GM12878 (cell line): Measurements from ENCODE around the gene PGAP3. TPM values are rescaled to one million over a fixed set of nuclear protein-coding genes. Genes with fewer than 3 reads are reported as not detected.

ENCODE experiments used
- ATAC-seq: fragments of 200-7000 bp; cut with Tn5 transposase; 3 replicates; pipeline ENCODE4 v1.9.1; 2020; ENCODE audit warnings: mild to moderate bottlenecking, moderate library complexity
- BruUV-seq: library from RNA; stranded (reverse); fragments of 400-500 nt; replicated peaks from 2 replicates; lab custom pipeline; 2021; lab: Mats Ljungman, UMichigan
- CTCF ChIA-PET: fragments of 300-600 bp; sonication (Branson Sonifier 250); formaldehyde crosslinking; extraction: SDS; loops from one replicate; lab custom pipeline; 2021; ENCODE audit warnings: inconsistent platforms; lab: Yijun Ruan, JAX
- POLR2A ChIA-PET: fragments of 350-600 bp; formaldehyde crosslinking; extraction: SDS; loops from one replicate; lab custom pipeline; 2021; ENCODE audit warnings: inconsistent platforms; lab: Charles Lee
- RAD21 ChIA-PET: fragments of 300-600 bp; sonication (Branson Sonifier 250); formaldehyde crosslinking; loops from one replicate; lab custom pipeline; 2023; ENCODE audit warnings: antibody characterized with exemption; ENCODE audit not compliant: unreplicated experiment; lab: Charles Lee
- SMC1A ChIA-PET: fragments of 300-600 bp; sonication (Branson Sonifier 250); formaldehyde crosslinking; loops from one replicate; lab custom pipeline; 2023; ENCODE audit not compliant: unreplicated experiment, uncharacterized antibody; lab: Charles Lee
- DNase-seq: peaks from one replicate; pipeline ENCODE4 v3.0.0-alpha.2; 2011; ENCODE audit warnings: low read depth, low spot score
- FAIRE-seq: peaks from 3 replicates; lab custom pipeline; 2011; peaks lifted over from hg19 to GRCh38; lab: Jason Lieb, UNC
- H2AFZ ChIP-seq: 2 replicates; pipeline ENCODE4 v1.6.0; 2011; ENCODE audit warnings: low read depth, low read length, control low read depth; ENCODE audit not compliant: control insufficient read depth
- H3K27ac ChIP-seq: 2 replicates; pipeline ENCODE4 v1.5.1; 2011; ENCODE audit warnings: control low read depth; ENCODE audit not compliant: control insufficient read depth, insufficient read depth
- H3K27me3 ChIP-seq, 2 experiments: replicated peaks in 1 of 2; 2 replicates each; pipeline versions ENCODE4 v1.6.0 to v1.6.1; 2011; ENCODE audit warnings: low read length in 1 of 2; ENCODE audit not compliant: control insufficient read depth in 2 of 2, insufficient read depth in 2 of 2
- H3K36me3 ChIP-seq, 2 experiments: 2 replicates each; pipeline ENCODE4 v1.5.1; 2011; ENCODE audit warnings: low read length in 1 of 2; ENCODE audit not compliant: control insufficient read depth in 2 of 2, insufficient read depth in 2 of 2
- H3K4me1 ChIP-seq: 2 replicates; pipeline ENCODE4 v1.6.1; 2011; ENCODE audit warnings: mild to moderate bottlenecking, low read length, moderate library complexity, mixed read lengths; ENCODE audit not compliant: control insufficient read depth, insufficient read depth
- H3K4me2 ChIP-seq: 2 replicates; pipeline ENCODE4 v1.6.0; 2011; ENCODE audit warnings: control low read depth; ENCODE audit not compliant: control insufficient read depth, insufficient read depth
- H3K4me3 ChIP-seq: fragments of 200-600 bp; sonication (generic); 2 replicates; pipeline ENCODE4 v1.5.1; 2016
- H3K79me2 ChIP-seq: 2 replicates; pipeline ENCODE4 v1.6.0; 2011; ENCODE audit warnings: low read length; ENCODE audit not compliant: control insufficient read depth, insufficient read depth
- H3K9ac ChIP-seq: 2 replicates; pipeline ENCODE4 v1.8.0; 2011; ENCODE audit warnings: low read length, control low read depth, mixed read lengths; ENCODE audit not compliant: control insufficient read depth, insufficient read depth
- H3K9me3 ChIP-seq: replicated peaks from 3 replicates; pipeline ENCODE4 v1.5.1; 2011; ENCODE audit warnings: mild to moderate bottlenecking, low read length; ENCODE audit not compliant: control insufficient read depth, insufficient read depth
- H4K20me1 ChIP-seq: 2 replicates; pipeline ENCODE4 v1.6.0; 2011; ENCODE audit not compliant: control insufficient read depth, insufficient read depth
- EED ChIP-seq: sonication (generic); IDR thresholded peaks from 2 replicates; pipeline ENCODE4 v1.6.1; 2016; ENCODE audit warnings: antibody characterized with exemption, low read depth
- EGR1 ChIP-seq, 2 experiments: IDR thresholded peaks; 1 replicate in 1 of 2; 2 replicates in 1 of 2; pipeline ENCODE4 v1.6.1; 2011 to 2012; ENCODE audit warnings: low read depth in 2 of 2, low read length in 2 of 2, borderline replicate concordance in 1 of 2, mild to moderate bottlenecking in 1 of 2, moderate library complexity in 1 of 2
- ETV6 ChIP-seq, 2 experiments: fragments of 450-650 bp in 1 of 2; IDR thresholded peaks in 1 of 2; conservative IDR thresholded peaks in 1 of 2; 2 replicates each; pipeline ENCODE4 v1.6.1; 2014; ENCODE audit warnings: antibody characterized with exemption in 1 of 2, borderline replicate concordance in 1 of 2, low read depth in 1 of 2, mild to moderate bottlenecking in 1 of 2, moderate library complexity in 1 of 2
- FOXM1 ChIP-seq: IDR thresholded peaks from 2 replicates; pipeline ENCODE4 v1.6.1; 2012; ENCODE audit warnings: low read depth, mild to moderate bottlenecking, inconsistent platforms, low read length, moderate library complexity
- GABPA ChIP-seq: IDR thresholded peaks from 2 replicates; pipeline ENCODE4 v1.6.1; 2014; ENCODE audit warnings: antibody characterized with exemption, low read depth, mild to moderate bottlenecking, inconsistent platforms
- GATAD2B ChIP-seq: fragments of 450-650 bp; conservative IDR thresholded peaks from 2 replicates; pipeline ENCODE4 v1.6.1; 2017; ENCODE audit warnings: low read depth, mild to moderate bottlenecking, moderate library complexity
- IKZF1 ChIP-seq: fragments of 450-650 bp; conservative IDR thresholded peaks from 2 replicates; pipeline ENCODE4 v1.6.1; 2017; ENCODE audit warnings: antibody characterized with exemption, mild to moderate bottlenecking
- MXI1 ChIP-seq: fragments of 150-350 bp; IDR thresholded peaks from 2 replicates; pipeline ENCODE4 v1.6.1; 2011; ENCODE audit warnings: low read depth, mild to moderate bottlenecking, inconsistent platforms, low read length, improper control_type of control experiment
- SP1 ChIP-seq: IDR thresholded peaks from one replicate; pipeline ENCODE4 v1.6.1; 2011; ENCODE audit warnings: low read depth, low read length
- ZZZ3 ChIP-seq: IDR thresholded peaks from 2 replicates; pipeline ENCODE4 v1.6.1; 2011; ENCODE audit warnings: low read depth; ENCODE audit not compliant: control insufficient read depth, insufficient read length
- WGBS: methylation state at CpG from one replicate; pipeline ENCODE4 v1.1.6; 2016; ENCODE audit warnings: low lambda C conversion rate; ENCODE audit not compliant: insufficient replicate concordance, insufficient coverage; ENCODE audit errors: missing lambda C conversion rate; 5-methylcytosine and 5-hydroxymethylcytosine counted together
- in situ Hi-C: fragments of 300-500 bp; cut with MboI; formaldehyde crosslinking; loops from 9 replicates; pipeline ENCODE4 v1.14.3; 2018; ENCODE audit warnings: mixed read lengths
- intact Hi-C: fragments of 100-400 bp; cut with micrococcal nuclease; formaldehyde crosslinking; loops from one replicate; pipeline ENCODE4 v1.14.2; 2022; ENCODE audit not compliant: unreplicated experiment
- polyA plus RNA-seq, 11 experiments: library from polyadenylated mRNA; depleted of rRNA in 4 of 11; unstranded in 6 of 11; stranded (reverse) in 5 of 11; fragments of >200 nt; fragmentation: Nextera tagmentation in 4 of 11; fragmentation: Illumina TruSeq in 1 of 11; extraction: Ambion mirVana in 4 of 11; extraction: Trizol in 1 of 11; gene quantifications; 1 replicate in 1 of 11; 2 replicates in 10 of 11; pipeline versions ENCODE4 v1.2.1 to v1.2.3, GENCODE V29; 2011 to 2016; ENCODE audit warnings: inconsistent platforms in 2 of 11, missing spikeins in 2 of 11, low read depth in 1 of 11
- total RNA-seq, 4 experiments: library from RNA; depleted of rRNA in 3 of 4; stranded (reverse); fragments of >200 nt in 3 of 4; fragmentation: Illumina TruSeq in 1 of 4; extraction: Trizol in 1 of 4; gene quantifications; 2 replicates each; pipeline versions ENCODE4 v1.2.1 to v1.2.3, GENCODE V29; 2013 to 2021
- TF ChIP-seq, protein P1 (sequence below): fragments of 450-650 bp; formaldehyde crosslinking; IDR thresholded peaks from 2 replicates; pipeline ENCODE4 v1.5.0; 2022; ENCODE audit warnings: mild to moderate bottlenecking, missing genetic modification characterization
- TF ChIP-seq, protein P2 (sequence below): fragments of 450-650 bp; IDR thresholded peaks from 2 replicates; pipeline ENCODE4 v1.6.1; 2017; ENCODE audit warnings: antibody characterized with exemption, mild to moderate bottlenecking, moderate library complexity
- TF ChIP-seq, protein P3 (sequence below), 3 experiments: IDR thresholded peaks in 2 of 3; conservative IDR thresholded peaks in 1 of 3; 2 replicates each; pipeline ENCODE4 v1.5.1; 2011; ENCODE audit warnings: low read depth in 3 of 3, low read length in 3 of 3, mild to moderate bottlenecking in 3 of 3, control low read depth in 2 of 3, moderate library complexity in 2 of 3, inconsistent platforms in 1 of 3, mixed read lengths in 1 of 3; ENCODE audit not compliant: control insufficient read depth in 2 of 3, insufficient read depth in 1 of 3; ENCODE audit errors: extremely low read depth in 1 of 3

The PGAP3 gene
- total and polyA plus RNA-seq, 10 of the 15 experiments (the other 5 are each of a cell fraction or from before 2014, with no cell fraction given), result 0.21 to 10.0 (median 5.3) TPM

DNA sequence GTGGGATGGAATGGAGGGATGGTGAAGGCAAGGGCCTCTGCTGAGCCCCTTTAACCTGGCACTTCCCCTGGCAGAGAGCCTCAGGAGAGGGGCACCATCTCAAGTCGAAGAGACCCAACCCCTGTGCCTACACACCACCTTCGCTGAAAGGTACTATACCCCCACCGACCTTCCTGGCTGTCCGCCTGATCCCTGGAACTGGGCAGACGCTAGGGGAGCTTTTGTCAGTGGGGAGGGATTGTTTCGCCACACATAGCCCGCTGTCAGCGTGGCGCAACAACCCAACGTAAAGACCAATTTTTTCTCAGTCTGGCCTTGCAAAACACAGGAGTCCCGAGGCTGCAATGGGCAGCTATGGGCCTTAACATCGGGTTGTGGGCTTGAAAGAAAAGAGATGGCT is 58.0 kb downstream of the PGAP3 start (continued):
- TF ChIP-seq ZZZ3 (no peak), ETV6 (conservative IDR thresholded peaks at IDR 0.05 in 1 of 2, IDR thresholded peaks at IDR 0.05 in 1 of 2; ENCODE audit: borderline replicate concordance in 1 of 2, low read depth in 1 of 2) (no peak), EED (no peak)
- TF ChIP-seq, protein P1, sequence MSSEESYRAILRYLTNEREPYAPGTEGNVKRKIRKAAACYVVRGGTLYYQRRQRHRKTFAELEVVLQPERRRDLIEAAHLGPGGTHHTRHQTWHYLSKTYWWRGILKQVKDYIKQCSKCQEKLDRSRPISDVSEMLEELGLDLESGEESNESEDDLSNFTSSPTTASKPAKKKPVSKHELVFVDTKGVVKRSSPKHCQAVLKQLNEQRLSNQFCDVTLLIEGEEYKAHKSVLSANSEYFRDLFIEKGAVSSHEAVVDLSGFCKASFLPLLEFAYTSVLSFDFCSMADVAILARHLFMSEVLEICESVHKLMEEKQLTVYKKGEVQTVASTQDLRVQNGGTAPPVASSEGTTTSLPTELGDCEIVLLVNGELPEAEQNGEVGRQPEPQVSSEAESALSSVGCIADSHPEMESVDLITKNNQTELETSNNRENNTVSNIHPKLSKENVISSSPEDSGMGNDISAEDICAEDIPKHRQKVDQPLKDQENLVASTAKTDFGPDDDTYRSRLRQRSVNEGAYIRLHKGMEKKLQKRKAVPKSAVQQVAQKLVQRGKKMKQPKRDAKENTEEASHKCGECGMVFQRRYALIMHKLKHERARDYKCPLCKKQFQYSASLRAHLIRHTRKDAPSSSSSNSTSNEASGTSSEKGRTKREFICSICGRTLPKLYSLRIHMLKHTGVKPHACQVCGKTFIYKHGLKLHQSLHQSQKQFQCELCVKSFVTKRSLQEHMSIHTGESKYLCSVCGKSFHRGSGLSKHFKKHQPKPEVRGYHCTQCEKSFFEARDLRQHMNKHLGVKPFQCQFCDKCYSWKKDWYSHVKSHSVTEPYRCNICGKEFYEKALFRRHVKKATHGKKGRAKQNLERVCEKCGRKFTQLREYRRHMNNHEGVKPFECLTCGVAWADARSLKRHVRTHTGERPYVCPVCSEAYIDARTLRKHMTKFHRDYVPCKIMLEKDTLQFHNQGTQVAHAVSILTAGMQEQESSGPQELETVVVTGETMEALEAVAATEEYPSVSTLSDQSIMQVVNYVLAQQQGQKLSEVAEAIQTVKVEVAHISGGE (CRISPR knock-in tag), result no peak

DNA sequence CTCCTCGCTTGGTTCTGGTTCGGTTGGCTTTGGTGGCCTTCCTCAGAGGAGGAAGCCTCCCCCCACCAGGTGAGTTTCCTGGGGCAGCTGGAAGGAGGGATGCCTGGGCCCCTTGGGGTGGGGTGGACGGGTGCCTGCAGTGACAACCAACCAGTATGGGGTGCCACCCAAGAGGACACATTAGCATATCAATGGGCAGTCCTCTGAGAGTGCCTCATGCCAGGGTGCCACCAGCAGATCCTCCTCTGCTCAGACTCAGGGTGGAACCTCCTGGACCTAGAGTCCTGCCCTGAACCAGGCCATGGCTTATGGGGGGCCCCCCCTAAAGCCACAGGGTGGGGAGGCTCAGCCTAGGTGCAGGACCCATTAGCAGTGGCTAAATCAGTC is 58.4 kb downstream of the PGAP3 start:
- Histone ChIP-seq H3K27me3 (peaks cover 7 to 8% of the 10 kb centered on the region in 2 experiments), H3K4me2 (no peak overlapping the region), H3K27ac (no peak overlapping the region), H3K4me1 (no peaks in the 10 kb centered on the region), H3K9me3 (no peaks in the 10 kb centered on the region), H4K20me1 (no peaks in the 10 kb centered on the region), H3K4me3 (no peak overlapping the region), H3K9ac (no peak overlapping the region), H3K36me3 (no peaks in the 10 kb centered on the region), H3K79me2 (no peaks in the 10 kb centered on the region), H2AFZ (no peak overlapping the region)
- ChIA-PET POLR2A (no interaction called here), CTCF (interaction anchor here (1.0 to 15.5 kb wide), 4 partner anchors 8 to 346 kb away, joined by 4 to 225 read pairs (median 5); no protein-coding TSS in a partner anchor), SMC1A (no interaction called here), RAD21 (no interaction called here)
- 20% methylated on average over 3 of the region's 3 CpGs for WGBS
- ATAC-seq, result no peak
- no peak for DNase-seq
- BruUV-seq, result no TSS peak
- in situ Hi-C loops, result no loop called here
- no peak for FAIRE-seq
- intact Hi-C loops, result no loop called here
- no peak for TF ChIP-seq GABPA
- TF ChIP-seq, protein P2, sequence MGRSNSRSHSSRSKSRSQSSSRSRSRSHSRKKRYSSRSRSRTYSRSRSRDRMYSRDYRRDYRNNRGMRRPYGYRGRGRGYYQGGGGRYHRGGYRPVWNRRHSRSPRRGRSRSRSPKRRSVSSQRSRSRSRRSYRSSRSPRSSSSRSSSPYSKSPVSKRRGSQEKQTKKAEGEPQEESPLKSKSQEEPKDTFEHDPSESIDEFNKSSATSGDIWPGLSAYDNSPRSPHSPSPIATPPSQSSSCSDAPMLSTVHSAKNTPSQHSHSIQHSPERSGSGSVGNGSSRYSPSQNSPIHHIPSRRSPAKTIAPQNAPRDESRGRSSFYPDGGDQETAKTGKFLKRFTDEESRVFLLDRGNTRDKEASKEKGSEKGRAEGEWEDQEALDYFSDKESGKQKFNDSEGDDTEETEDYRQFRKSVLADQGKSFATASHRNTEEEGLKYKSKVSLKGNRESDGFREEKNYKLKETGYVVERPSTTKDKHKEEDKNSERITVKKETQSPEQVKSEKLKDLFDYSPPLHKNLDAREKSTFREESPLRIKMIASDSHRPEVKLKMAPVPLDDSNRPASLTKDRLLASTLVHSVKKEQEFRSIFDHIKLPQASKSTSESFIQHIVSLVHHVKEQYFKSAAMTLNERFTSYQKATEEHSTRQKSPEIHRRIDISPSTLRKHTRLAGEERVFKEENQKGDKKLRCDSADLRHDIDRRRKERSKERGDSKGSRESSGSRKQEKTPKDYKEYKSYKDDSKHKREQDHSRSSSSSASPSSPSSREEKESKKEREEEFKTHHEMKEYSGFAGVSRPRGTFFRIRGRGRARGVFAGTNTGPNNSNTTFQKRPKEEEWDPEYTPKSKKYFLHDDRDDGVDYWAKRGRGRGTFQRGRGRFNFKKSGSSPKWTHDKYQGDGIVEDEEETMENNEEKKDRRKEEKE, result no peak
- TF ChIP-seq GATAD2B, result no peak
- TF ChIP-seq FOXM1, result no peak
- no peak for TF ChIP-seq SP1
- no peak for TF ChIP-seq EGR1 (IDR thresholded peaks at IDR 0.05; ENCODE audit: borderline replicate concordance in 1 of 2, low read depth in 2 of 2, low read length in 2 of 2)
- no peak for TF ChIP-seq IKZF1
- TF ChIP-seq MXI1, result no peak
- TF ChIP-seq, protein P3, sequence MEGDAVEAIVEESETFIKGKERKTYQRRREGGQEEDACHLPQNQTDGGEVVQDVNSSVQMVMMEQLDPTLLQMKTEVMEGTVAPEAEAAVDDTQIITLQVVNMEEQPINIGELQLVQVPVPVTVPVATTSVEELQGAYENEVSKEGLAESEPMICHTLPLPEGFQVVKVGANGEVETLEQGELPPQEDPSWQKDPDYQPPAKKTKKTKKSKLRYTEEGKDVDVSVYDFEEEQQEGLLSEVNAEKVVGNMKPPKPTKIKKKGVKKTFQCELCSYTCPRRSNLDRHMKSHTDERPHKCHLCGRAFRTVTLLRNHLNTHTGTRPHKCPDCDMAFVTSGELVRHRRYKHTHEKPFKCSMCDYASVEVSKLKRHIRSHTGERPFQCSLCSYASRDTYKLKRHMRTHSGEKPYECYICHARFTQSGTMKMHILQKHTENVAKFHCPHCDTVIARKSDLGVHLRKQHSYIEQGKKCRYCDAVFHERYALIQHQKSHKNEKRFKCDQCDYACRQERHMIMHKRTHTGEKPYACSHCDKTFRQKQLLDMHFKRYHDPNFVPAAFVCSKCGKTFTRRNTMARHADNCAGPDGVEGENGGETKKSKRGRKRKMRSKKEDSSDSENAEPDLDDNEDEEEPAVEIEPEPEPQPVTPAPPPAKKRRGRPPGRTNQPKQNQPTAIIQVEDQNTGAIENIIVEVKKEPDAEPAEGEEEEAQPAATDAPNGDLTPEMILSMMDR (IDR thresholded peaks at IDR 0.05 in 2 of 3, conservative IDR thresholded peaks at IDR 0.05 in 1 of 3; ENCODE audit: control insufficient read depth in 2 of 3, extremely low read depth in 1 of 3, insufficient read depth in 1 of 3, low read depth in 3 of 3, low read length in 3 of 3), result no peak
